ENCODE results near the gene EMX2. TPM values are rescaled to one million over a fixed set of nuclear protein-coding genes. Genes with fewer than 3 reads are reported as not detected.
A peak's percentile ranks its signal among the peaks of the same experiment; 100 is the strongest.

The EMX2 gene
- total RNA-seq, 1 donor, result not detected

DNA sequence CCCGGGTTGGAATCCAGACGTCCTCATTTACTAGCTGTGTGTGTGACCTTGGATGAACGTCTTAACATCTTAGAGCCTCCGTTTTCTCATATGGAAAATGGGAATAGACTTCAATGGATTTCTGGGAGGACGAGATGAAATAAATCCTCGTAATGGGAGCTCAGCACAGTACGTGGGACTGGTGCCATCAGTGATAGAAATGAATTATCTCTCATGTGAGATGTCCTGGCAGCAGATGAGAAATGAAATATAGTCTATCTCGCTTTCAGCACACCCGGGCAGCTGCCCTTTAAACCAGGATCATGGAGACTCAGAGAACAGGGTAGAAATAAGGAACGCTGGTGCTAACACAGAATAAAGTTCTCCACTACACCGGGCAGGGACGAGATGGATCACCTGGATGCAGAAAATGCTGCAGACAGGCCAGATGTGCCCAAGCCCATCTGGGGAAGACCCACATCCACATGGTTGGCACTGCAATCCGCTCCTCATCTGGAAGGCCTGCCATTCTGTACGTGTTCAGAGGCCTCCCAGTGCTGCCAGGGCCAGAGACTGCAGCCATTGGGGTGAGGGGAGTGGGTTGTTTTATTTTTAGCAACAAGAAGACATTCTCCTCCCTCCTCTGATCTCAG is 11.1 kb upstream of the EMX2 start:
- DNase-seq (ENCODE audit: low read depth in 2 of 3, low spot score in 2 of 3), result no peak

- DNase-seq (ENCODE audit: low read depth in 2 of 3, low spot score in 2 of 3), result no peak
Observed at GRCh38 chr10:117532003-117532385, 10.6 kb upstream of the EMX2 start.

DNA sequence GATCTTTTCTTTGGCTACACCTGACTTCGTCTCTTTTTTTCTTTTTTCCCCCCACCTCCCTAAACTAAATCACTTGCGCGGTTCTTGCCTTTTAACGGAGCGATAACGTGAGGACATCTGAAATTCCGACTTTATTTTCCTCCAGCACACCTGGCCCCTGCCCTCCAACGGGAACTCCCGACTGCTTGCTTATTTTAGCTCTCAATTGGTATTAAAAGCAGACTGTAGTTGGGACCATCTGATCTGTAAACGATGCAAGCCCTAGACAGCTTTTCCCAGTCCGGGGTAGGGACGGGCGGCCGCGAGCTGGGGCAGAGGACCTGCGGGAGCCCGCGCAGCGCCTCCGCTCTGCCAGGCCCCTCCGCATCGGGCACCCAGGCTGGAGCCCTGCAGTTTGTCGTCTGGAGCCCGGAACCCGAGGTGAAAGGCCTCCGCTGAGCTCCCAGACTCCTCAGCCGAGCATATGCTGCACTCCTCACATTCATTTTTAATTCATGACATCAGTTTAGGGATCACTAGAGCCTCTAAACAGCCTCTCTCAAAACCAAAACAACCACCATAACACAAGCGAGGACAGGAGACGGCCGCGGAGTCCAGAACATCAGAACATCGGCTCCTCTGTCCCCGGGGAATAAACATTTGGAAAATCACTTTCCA is 10.0 kb upstream of the EMX2 start:
- DNase-seq (ENCODE audit: low read depth in 2 of 3, low spot score in 2 of 3), result peak in 1 of 3 donors; percentile 14

DNA sequence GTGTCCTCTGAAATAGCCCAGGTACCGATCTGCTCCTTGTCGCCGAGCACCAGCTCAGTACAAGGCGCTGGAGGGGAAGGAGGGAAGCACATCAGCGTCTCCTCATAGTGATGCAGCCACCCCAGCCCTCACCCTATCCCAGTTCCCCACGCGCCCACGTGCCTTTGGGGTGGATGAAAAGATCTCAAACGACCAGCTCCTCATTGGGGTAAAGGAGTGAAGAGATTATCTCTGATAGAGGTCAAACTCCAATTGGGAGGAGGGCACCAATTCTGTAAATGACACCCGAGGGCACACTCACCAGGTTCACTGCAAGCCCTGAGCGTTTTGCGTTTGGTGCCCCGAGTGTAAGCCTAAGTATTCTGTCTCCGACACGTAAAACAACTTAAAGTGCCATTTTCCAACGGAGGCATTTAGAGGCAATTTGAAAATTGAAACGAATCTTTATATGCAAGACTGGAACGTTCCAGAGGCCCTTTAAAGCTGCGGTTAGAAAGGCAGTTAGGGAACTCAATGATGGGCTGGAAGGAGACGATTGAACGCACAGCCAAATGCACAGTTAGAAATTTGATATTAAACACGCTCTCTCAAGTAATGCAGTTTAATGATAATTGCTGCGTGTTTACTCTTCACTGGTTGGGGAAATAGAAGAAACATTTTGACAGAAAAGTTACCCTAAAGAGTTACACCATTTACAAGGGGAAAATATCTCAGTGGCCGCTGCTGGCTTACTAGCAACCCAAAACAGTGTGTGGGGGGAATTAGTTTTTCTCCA is 8.9 kb upstream of the EMX2 start:
- peak in 1 of 3 donors; percentile 37 for DNase-seq (ENCODE audit: low read depth in 2 of 3, low spot score in 2 of 3)

- DNase-seq (ENCODE audit: low read depth in 2 of 3, low spot score in 2 of 3), result peak in 1 of 3 donors; percentile 16
Observed at GRCh38 chr10:117534321-117535297, 7.9 kb upstream of the EMX2 start.

GRCh38 chr10:117535298-117536071 is 7.1 kb upstream of the EMX2 start:
- DNase-seq (ENCODE audit: low read depth in 2 of 3, low spot score in 2 of 3), result peak in 1 of 3 donors; percentile 3

DNA sequence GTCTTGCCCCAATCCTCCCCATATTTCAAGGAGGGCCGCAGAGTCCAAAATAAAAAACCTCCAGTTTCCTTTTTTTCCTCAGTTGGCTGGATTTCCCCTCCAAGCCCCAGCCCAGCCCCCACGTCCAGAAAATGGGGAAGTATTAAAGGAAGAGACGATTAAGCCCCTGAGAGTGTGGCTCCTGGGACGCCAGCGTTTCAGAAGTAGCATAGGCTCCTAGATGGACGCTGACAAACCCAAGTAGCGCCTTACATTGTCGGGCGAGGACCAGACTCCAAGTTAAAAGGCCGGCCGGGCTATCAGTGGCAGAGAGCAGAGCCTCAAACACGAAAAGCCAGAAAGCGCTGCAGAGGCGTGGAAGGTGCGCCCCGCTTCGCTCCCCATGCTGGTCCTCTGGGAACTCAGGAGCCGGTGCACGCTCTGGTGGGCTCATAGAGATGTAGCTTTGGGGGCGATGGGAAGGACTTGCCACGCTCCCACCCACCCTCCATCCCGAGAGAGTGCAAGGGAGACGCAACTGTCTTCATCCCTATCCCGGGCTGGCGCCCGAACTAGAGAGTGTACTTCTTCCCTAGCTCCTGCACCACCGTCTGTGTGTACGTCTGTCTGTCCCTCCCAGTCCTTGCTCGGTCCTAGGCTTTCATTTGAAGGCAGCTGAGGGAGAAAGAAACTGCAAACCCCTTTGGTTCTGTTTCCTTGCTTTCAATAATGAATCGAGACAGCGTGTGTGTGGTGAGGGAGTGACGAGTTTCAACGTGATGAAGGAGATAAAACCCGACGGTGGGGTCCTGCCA is 6.3 kb upstream of the EMX2 start:
- DNase-seq (ENCODE audit: low read depth in 2 of 3, low spot score in 2 of 3), result no peak

DNA sequence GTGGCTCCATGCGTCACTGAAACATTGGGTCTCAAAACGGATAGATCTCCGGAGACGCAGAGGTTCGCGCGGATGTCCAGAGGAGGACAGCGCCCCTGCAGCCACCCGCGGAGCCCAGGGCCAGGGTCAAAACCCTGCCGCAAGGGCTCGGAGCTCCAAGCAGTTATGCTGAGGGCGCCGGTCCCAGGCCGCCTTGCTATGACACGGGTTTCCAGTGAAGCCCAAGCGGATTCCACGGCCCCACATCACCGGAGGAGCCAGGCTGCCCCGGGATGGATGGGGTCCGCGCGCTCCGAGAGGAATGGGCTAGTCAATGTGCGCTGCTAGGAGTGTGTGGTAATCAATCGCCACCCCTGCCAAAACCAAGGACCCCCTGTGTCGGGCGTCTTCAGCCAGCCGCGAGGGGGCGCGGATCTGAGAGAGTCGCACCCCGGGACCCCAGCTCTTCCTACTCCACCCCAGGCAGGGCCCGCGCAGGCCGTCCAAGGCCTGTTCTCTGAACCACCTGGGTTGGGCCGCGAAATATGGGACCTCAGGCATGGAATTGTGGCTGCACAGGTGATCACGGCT is 5.6 kb upstream of the EMX2 start:
- no peak for DNase-seq (ENCODE audit: low read depth in 2 of 3, low spot score in 2 of 3)

GRCh38 chr10:117537436-117537903 is 5.1 kb upstream of the EMX2 start:
- DNase-seq (ENCODE audit: low read depth in 2 of 3, low spot score in 2 of 3), result peak in 1 of 3 donors; percentile 59

DNA sequence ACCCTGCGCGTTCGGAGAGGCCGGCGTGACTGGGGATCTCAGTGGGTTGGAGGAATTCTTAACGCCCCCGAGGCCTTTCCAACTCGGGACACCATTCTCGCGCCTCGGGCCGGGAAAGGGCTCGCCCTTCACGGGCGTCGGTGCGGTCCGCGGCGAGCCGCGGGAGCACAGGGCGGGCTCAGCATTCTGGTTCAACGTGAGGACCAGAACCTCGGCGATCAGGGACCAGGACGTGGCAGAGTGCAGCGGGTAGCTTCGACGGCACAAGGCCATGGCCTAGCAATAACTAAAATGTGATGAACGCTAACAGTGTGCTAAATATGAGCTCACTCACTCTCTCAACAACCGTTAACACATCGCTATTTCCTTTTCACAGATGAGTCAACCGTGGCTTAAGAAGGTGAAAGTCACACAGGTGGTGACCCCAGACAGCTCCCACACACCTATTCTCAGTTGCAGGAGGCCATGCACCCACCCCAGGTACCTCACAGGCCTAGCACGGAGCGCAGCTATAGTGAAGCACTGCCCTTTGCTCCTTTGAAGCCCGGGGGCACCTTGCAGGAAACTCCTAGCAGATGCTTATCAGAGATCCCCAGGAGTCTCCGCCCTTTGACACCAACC is 4.5 kb upstream of the EMX2 start:
- peak in 1 of 3 donors; percentile 5 for DNase-seq (ENCODE audit: low read depth in 2 of 3, low spot score in 2 of 3)

- DNase-seq (ENCODE audit: low read depth in 2 of 3, low spot score in 2 of 3), result peak in 1 of 3 donors; percentile 8
Observed at GRCh38 chr10:117539361-117539773, 3.2 kb upstream of the EMX2 start.

GRCh38 chr10:117539903-117540639 is 2.5 kb upstream of the EMX2 start:
- no peak for DNase-seq (ENCODE audit: low read depth in 2 of 3, low spot score in 2 of 3)

DNA sequence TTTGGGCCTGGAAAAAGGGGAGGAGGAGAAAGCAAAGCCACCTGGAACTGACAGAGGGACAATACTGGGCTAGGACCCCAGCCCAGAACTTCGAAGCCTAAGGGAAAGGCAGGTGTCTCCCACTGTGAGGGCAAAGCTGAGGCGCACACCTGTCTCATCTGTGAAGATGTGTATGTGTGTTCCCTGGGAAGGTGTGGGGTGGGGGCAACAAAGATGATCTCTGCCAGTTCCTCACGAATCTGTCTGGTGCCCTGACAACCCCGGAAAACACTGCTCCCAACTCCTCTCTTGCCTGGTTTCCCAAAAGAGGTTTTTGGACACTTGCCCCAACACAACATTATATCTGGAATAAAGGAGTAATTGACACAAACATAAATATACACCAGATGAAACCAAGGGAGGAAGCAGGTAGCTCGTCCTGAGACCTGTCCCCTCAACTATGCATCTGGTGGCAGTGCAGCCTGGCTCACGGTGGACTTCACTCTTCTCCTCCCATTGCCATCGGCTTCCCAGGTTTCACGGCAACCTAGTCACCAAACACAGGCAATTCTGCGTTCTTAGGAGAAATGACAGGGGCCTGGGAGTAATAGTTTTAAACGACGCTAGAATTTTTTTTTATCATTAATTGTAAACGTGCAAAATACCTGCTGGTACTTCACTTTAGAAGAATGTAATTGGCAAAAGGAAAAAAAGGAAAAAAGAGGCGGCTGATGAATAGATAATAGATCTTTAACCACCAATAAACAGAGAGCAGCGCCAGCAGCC is 1.7 kb upstream of the EMX2 start:
- DNase-seq (ENCODE audit: low read depth in 2 of 3, low spot score in 2 of 3), result peak in 1 of 3 donors; percentile 3

- peak in 1 of 3 donors; percentile 31 for DNase-seq (ENCODE audit: low read depth in 2 of 3, low spot score in 2 of 3)
Observed at GRCh38 chr10:117541405-117541908, 1.1 kb upstream of the EMX2 start.

GRCh38 chr10:117541909-117542705 is 439 bp upstream of the EMX2 start:
- peak in 2 of 3 donors; percentile 71 for DNase-seq (ENCODE audit: low read depth in 2 of 3, low spot score in 2 of 3)
